ENCODE measurements around the gene HSPB6.
"Not testable (repeated sequence)": the region's sequence is repeated elsewhere in the genome, so short reads cannot be mapped to it uniquely, and the experiment has no call there.

HSPB6 gene

DNA sequence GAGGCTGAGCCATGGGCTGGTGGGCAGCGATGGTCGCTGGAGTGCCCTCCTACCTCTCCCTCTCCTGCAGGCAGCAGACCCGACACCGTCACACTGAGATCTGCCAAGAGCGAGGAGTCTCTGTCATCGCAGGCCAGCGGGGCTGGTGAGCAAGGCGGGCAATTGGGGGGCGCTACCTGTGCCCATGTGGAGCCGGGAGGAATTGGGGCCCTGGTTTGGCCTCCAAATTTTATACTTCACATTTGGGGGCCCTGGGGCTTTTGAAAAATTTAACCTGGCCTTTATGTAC, 28.5 kb upstream of the HSPB6 start:
- DNase-seq = no peak

GRCh38 chr19:35784503-35785338, 27.9 kb upstream of the HSPB6 start:
- DNase-seq = no peak

DNA sequence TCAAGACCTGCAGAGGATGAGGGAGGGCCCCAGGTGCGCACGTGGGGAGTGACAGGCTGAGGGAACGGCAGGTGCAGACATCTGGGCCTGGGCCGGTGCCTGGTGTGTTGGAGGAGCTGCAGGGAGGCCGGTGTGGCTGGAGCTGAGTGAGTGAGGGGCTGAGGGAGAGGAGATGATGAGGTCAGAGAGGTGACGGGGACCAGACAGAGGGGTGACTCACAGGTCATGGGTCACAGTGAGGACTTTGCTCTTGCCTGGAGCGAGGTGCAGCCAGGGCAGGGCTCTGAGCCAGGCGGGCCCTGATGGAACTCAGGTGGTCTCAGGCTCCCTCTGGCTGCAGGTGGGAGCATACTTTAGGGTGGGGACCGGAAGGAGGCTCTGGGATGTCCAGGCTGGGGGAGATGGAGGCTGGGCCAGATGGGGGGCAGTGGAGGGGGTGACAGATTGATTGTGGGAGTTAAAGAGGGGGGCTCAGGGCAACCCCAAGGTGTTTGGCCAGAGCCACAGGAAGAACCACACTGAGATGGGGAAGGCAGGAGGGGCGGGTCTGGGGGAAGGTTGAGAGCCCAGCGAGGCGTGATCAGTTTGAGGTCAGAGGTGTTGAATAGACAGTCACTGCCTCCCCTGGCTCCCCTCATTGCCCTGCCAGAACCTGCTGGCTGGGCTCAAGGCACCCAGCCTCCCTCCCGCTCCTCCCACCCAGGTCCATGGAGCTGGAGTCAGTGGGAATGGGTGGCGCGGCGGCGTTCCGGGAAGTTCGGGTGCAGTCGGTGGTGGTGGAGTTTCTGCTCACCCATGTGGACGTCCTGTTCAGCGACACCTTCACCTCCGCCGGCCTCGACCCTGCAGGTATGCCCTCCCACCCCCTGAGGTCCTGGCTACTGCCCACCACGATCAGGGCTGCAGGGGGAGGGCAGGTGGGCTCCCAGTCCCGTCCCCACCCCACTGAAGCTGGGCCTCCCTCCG, 26.9 kb upstream of the HSPB6 start:
- no peak for DNase-seq

GRCh38 chr19:35782589-35782988, 25.8 kb upstream of the HSPB6 start:
- no peak for DNase-seq

GRCh38 chr19:35781650-35782049, 24.8 kb upstream of the HSPB6 start:
- DNase-seq = no peak

- no peak for DNase-seq
These were observed 23.9 kb upstream of the HSPB6 start for GRCh38 chr19:35780717-35781116.

- no peak for DNase-seq
These were observed 23.2 kb upstream of the HSPB6 start for GRCh38 chr19:35780058-35780457.

GRCh38 chr19:35779033-35779432, 22.2 kb upstream of the HSPB6 start:
- no peak for DNase-seq

GRCh38 chr19:35777961-35778360, 21.1 kb upstream of the HSPB6 start:
- no peak for DNase-seq

- DNase-seq = no peak
These were observed 20.4 kb upstream of the HSPB6 start for GRCh38 chr19:35777086-35777841.

- DNase-seq = no peak
These were observed 19.4 kb upstream of the HSPB6 start for GRCh38 chr19:35776102-35776788.

DNA sequence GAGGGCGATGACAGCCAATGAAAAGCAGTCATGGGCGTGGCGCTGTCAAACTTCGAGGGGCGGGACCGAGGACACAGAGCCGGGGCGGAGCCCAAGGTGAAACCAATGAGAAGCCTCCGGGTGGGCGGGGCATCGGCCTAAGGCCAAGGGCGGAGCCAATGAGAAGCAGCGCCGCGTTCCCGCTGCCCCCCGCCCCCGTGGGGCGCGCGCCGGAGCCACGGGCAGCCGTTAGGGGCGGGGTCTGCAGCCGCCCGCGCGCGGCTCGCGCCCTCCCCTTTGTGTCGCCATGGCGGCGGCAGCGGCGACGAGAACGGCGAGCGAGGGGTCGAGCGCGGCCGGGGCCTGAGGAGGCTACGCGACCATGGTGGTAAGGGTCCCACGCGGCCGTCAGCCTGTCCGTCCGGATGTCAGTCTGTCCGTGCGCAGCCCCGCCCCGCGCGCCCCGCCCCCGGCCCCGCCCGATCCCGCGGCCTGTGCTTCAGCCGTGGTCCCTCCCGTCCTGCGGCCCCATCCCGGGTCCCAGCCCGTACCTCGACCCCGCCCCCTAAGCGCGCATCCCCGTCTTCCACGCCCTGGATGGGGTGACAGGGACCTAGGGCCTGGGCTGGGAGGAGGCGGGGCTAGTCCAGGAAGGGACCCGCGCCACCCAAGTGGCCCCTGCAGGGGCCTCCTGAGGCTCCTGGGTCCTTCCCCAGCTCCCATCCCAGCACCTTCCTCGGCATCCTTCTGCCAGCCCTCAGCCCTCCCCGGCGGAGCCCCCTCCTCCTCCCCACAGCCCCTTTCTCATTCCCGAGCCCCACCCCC, 18.7 kb upstream of the HSPB6 start, which contains the start of gene ARHGAP33:
Gene ARHGAP33, plus strand, starts transcription at position 267 of the 804 bp plus-strand sequence. Its CDS starts 95 bp downstream, at position 362.
- peak; percentile 95 for DNase-seq

- DNase-seq = no peak
These were observed 18.1 kb upstream of the HSPB6 start for GRCh38 chr19:35775046-35775297.

- DNase-seq = no peak
These were observed 17.6 kb upstream of the HSPB6 start for GRCh38 chr19:35774274-35775045.

DNA sequence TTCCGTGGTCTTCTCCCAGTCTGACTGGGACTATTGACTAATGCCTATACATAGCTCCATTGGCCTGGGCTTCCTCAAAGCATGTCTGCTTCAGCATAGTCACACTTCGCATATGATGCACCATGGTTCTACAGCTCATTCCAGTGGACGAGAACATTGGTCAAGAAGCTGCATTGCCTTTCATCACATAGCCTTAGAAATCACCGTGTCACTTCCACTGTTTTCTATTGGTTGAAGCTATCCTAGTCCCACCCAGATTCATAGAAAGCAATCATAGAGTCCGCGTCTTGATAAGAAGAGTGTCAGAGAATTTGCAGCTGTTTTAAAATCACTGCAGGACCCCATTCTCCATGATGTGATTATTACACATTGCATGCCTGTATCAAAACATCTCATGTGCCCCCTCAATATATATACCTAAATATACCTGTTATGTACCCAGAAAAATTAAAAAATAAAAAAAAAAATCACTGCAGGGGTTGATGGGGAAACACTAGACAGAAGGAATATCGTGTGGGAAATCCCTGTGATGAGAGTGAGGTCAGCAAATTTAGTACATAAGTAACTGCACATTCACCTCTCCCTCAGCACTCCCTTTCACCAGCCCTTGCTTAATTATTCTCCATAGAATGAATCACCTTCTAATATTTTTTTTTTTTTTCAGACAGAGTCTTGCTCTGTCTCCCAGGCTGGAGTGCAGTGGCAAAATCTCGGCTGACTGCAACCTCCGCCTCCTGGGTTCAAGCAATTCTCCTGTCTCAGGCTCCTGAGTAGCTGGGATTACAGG, 16.4 kb upstream of the HSPB6 start:
- DNase-seq = no peak

- DNase-seq = not testable (repeated sequence)
These were observed 15.5 kb upstream of the HSPB6 start for GRCh38 chr19:35772362-35772761.

DNA sequence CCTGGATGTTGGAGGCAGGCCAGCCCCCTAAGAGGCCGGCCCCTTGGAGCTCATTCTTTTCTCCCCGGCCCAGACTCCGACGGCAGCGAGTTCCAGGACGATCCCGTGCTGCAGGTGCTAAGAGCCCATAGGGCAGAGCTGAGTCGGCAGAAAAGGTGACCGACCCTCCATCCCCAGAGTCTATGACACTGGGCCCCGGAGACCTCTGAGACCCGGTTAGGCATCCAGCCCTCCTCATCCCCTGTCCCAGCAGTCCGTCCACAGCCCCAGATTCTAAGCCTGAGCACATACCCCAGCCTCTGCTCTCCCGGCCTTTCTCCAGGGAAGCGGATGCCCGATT, 11.2 kb upstream of the HSPB6 start:
- no peak for DNase-seq

- no peak for DNase-seq
These were observed 10.7 kb upstream of the HSPB6 start for GRCh38 chr19:35767288-35768081.

DNA sequence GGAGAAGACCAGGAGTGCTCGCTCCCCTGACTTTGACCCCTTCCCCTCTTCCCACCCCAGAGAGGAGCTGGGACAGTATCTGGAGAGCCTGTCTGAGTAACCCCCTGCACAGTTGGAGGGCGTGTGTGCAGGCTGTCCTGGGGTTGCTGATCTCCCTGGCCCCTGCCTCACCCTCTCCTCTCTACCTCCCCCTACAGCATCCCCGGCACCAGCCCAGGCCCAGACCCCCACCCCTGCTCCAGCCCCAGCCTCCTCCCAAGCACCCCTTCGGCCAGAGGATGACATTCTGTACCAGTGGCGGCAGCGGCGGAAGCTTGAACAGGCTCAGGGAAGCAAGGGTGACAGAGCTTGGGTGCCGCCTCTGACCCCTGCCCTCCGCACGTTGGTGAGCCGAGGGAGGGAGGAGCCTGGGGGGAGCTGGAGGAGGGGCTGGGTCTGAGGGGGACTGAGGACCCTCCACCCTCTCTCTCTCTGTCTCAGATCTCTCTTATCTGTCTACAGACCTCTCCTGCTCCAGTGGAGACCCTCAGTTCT, 9.8 kb upstream of the HSPB6 start:
- DNase-seq = no peak
